A549 (cell line): ENCODE data around the gene MMP2.

Experiments
- CBX8 ChIP-seq: fragments of 200-600 bp; sonication (generic); IDR thresholded peaks from 2 replicates; pipeline ENCODE4 v1.6.1; 2016
- CHD2 ChIP-seq: fragments of 150-350 bp; IDR thresholded peaks from 2 replicates; pipeline ENCODE4 v1.6.1; 2014; ENCODE audit warnings: low read length; ENCODE audit not compliant: partially characterized antibody
- CHD4 ChIP-seq: fragments of 200-600 bp; sonication (generic); IDR thresholded peaks from 2 replicates; pipeline ENCODE4 v1.6.1; 2016; ENCODE audit warnings: antibody characterized with exemption, mild to moderate bottlenecking, borderline replicate concordance
- CTCF ChIP-seq: fragments of >200 bp; sonication (Bioruptor Twin); formaldehyde crosslinking; IDR thresholded peaks from 3 replicates; pipeline ENCODE4 v1.5.1; 2016
- MAX ChIP-seq: IDR thresholded peaks from 2 replicates; pipeline ENCODE4 v1.6.1; 2012
- MAZ ChIP-seq: fragments of 150-350 bp; IDR thresholded peaks from 2 replicates; pipeline ENCODE4 v1.6.1; 2014; ENCODE audit warnings: antibody characterized with exemption, low read depth, low read length, borderline replicate concordance
- MYC ChIP-seq: IDR thresholded peaks from 2 replicates; pipeline ENCODE4 v1.6.1; 2012; ENCODE audit warnings: mild to moderate bottlenecking, inconsistent platforms, low read length, improper control_type of control experiment, borderline replicate concordance
- PBX3 ChIP-seq: IDR thresholded peaks from 2 replicates; pipeline ENCODE4 v1.6.1; 2012
- POLR2A ChIP-seq: IDR thresholded peaks from 2 replicates; pipeline ENCODE4 v1.6.1; 2012; ENCODE audit warnings: mild to moderate bottlenecking, low read length
- POLR2AphosphoS2 ChIP-seq: conservative IDR thresholded peaks from 2 replicates; pipeline ENCODE4 v1.6.1; 2012; ENCODE audit warnings: low read length, improper control_type of control experiment, inconsistent platforms
- RCOR1 ChIP-seq: fragments of 150-350 bp; IDR thresholded peaks from 2 replicates; pipeline ENCODE4 v1.6.1; 2014; ENCODE audit warnings: antibody characterized with exemption, low read length, low read depth
- REST ChIP-seq: fragments of 200-600 bp; sonication (generic); IDR thresholded peaks from 2 replicates; pipeline ENCODE4 v1.6.1; 2016; ENCODE audit warnings: antibody characterized with exemption, mild to moderate bottlenecking, moderate library complexity
- USF2 ChIP-seq: fragments of 450-650 bp; IDR thresholded peaks from 2 replicates; pipeline ENCODE4 v1.6.1; 2014; ENCODE audit warnings: antibody characterized with exemption
- ZFP36 ChIP-seq: fragments of 450-650 bp; IDR thresholded peaks from 2 replicates; pipeline ENCODE4 v1.6.1; 2014; ENCODE audit warnings: borderline replicate concordance; ENCODE audit not compliant: partially characterized antibody

GRCh38 chr16:55437625-55438024 lies 41.4 kb upstream of the MMP2 start:
- TF ChIP-seq MAX, result no peak
- no peak for TF ChIP-seq REST
- TF ChIP-seq POLR2AphosphoS2, result no peak
- TF ChIP-seq ZFP36, result no peak
- TF ChIP-seq RCOR1, result no peak
- TF ChIP-seq USF2, result no peak
- no peak for TF ChIP-seq PBX3
- TF ChIP-seq CTCF, result no peak
- TF ChIP-seq CHD2, result no peak
- TF ChIP-seq CHD4, result no peak
- TF ChIP-seq POLR2A, result no peak
- TF ChIP-seq CBX8, result no peak
- TF ChIP-seq MYC, result no peak
- no peak for TF ChIP-seq MAZ
